ENCODE data around the gene HAGHL.

DNA sequence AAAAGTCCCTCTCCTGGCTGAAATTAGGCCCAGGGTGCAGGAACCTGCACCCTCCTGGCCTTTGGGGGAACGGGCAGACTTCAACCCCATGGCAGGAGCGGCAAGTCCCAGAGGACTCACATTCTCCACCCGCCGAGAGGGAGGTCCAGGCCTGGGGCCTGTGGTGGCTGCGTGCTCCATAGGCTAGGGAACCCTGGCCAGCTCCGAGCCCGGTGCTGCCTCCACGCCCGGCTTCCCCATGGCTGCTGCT is 793 bp upstream of the HAGHL start:
- TF ChIP-seq, protein P1, sequence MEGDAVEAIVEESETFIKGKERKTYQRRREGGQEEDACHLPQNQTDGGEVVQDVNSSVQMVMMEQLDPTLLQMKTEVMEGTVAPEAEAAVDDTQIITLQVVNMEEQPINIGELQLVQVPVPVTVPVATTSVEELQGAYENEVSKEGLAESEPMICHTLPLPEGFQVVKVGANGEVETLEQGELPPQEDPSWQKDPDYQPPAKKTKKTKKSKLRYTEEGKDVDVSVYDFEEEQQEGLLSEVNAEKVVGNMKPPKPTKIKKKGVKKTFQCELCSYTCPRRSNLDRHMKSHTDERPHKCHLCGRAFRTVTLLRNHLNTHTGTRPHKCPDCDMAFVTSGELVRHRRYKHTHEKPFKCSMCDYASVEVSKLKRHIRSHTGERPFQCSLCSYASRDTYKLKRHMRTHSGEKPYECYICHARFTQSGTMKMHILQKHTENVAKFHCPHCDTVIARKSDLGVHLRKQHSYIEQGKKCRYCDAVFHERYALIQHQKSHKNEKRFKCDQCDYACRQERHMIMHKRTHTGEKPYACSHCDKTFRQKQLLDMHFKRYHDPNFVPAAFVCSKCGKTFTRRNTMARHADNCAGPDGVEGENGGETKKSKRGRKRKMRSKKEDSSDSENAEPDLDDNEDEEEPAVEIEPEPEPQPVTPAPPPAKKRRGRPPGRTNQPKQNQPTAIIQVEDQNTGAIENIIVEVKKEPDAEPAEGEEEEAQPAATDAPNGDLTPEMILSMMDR (IDR thresholded peaks at IDR 0.05), result no peak
- TF ChIP-seq ZFX (IDR thresholded peaks at IDR 0.05; ENCODE audit: borderline replicate concordance), result no peak

Measured in 22Rv1 (cell line).